Smooth muscle cell (in vitro differentiated cells): Measurements from ENCODE around the gene AGER. TPM values are rescaled to one million over a fixed set of nuclear protein-coding genes. Genes with fewer than 3 reads are reported as not detected.

Source experiments
- DNase-seq: peaks from one replicate; lab custom pipeline; 2025; ENCODE audit not compliant: unreplicated experiment; lab: John Stamatoyannopoulos, UW
- H2AFZ ChIP-seq: fragments of 200-600 bp; sonication (generic); 2 replicates; pipeline ENCODE4 v1.6.0; 2016; ENCODE audit warnings: antibody characterized with exemption, low read depth, mild to moderate bottlenecking
- H3F3A ChIP-seq: fragments of 200-600 bp; sonication (generic); 2 replicates; pipeline ENCODE4 v1.6.0; 2017; ENCODE audit warnings: antibody characterized with exemption, low read depth
- H3K27ac ChIP-seq: fragments of 200-600 bp; sonication (generic); 2 replicates; pipeline ENCODE4 v1.5.1; 2016; ENCODE audit warnings: low read depth, mild to moderate bottlenecking
- H3K27me3 ChIP-seq: fragments of 200-600 bp; sonication (generic); 2 replicates; pipeline ENCODE4 v1.6.1; 2016; ENCODE audit warnings: low read depth, mild to moderate bottlenecking
- H3K36me3 ChIP-seq: fragments of 200-600 bp; sonication (generic); 2 replicates; pipeline ENCODE4 v1.5.1; 2016; ENCODE audit warnings: low read depth
- H3K4me1 ChIP-seq: fragments of 200-600 bp; sonication (generic); 2 replicates; pipeline ENCODE4 v1.5.1; 2016; ENCODE audit warnings: low read depth
- H3K4me2 ChIP-seq: fragments of 200-600 bp; sonication (generic); 2 replicates; pipeline ENCODE4 v1.6.0; 2016; ENCODE audit warnings: mild to moderate bottlenecking
- H3K4me3 ChIP-seq: fragments of 200-600 bp; sonication (generic); 2 replicates; pipeline ENCODE4 v1.5.1; 2016; ENCODE audit warnings: mild to moderate bottlenecking
- H3K79me2 ChIP-seq: fragments of 200-600 bp; sonication (generic); 2 replicates; pipeline ENCODE4 v1.6.0; 2016; ENCODE audit warnings: low read depth, mild to moderate bottlenecking
- H3K9ac ChIP-seq: fragments of 200-600 bp; sonication (generic); 2 replicates; pipeline ENCODE4 v1.6.0; 2016; ENCODE audit warnings: low read depth
- H3K9me3 ChIP-seq: fragments of 200-600 bp; sonication (generic); replicated peaks from 2 replicates; pipeline ENCODE4 v1.5.1; 2016; ENCODE audit warnings: low read depth
- H4K20me1 ChIP-seq: fragments of 200-600 bp; sonication (generic); 2 replicates; pipeline ENCODE4 v1.6.0; 2016; ENCODE audit warnings: low read depth
- CTCF ChIP-seq: fragments of 200-600 bp; sonication (generic); IDR thresholded peaks from 2 replicates; pipeline ENCODE4 v1.5.1; 2017; ENCODE audit warnings: borderline replicate concordance, mild to moderate bottlenecking, antibody characterized with exemption; ENCODE audit not compliant: insufficient read depth, poor library complexity, severe bottlenecking
- WGBS: methylation state at CpG from one replicate; pipeline ENCODE4 v1.1.7; 2016; ENCODE audit warnings: low lambda C conversion rate; 5-methylcytosine and 5-hydroxymethylcytosine counted together
- polyA plus RNA-seq: library from polyadenylated mRNA; unstranded; fragments of >200 nt; fragmentation: Nextera tagmentation; extraction: Ambion mirVana; gene quantifications from 2 replicates; pipeline ENCODE4 v1.2.1, GENCODE V29; 2016
- total RNA-seq: library from RNA; depleted of rRNA; stranded (reverse); fragments of >200 nt; gene quantifications from 2 replicates; pipeline ENCODE4 v1.2.3, GENCODE V29; 2014

AGER gene
- total RNA-seq (0.81 and 2.6 TPM in 2 replicates), polyA plus RNA-seq (2.5 and 6.4 TPM in 2 replicates)

GRCh38 chr6:32184084-32184640 is at the start of gene AGER:
TSS of gene AGER (minus strand) at chr6:32184253. CDS start at chr6:32184222, 31 bp downstream.
- Histone ChIP-seq H3K9me3 (no peaks in the 10 kb centered on the region), H3K4me2 (no peak within 1 kb of the TSS), H3K27ac (peak within 1 kb of the TSS; percentile 82), H3K4me3 (no peak within 1 kb of the TSS), H3K27me3 (no peaks in the 10 kb centered on the region), H3K36me3 (no peaks in the 10 kb centered on the region), H3F3A (peaks cover 19% of the 10 kb centered on the region), H2AFZ (no peak within 1 kb of the TSS), H3K4me1 (peaks cover 14% of the 10 kb centered on the region), H3K79me2 (peaks cover 15% of the 10 kb centered on the region), H3K9ac (no peak within 1 kb of the TSS), H4K20me1 (no peaks in the 10 kb centered on the region)
- no peak for TF ChIP-seq CTCF
- no peak for DNase-seq
- 87% methylated on average over 6 of the region's 6 CpGs for WGBS

GRCh38 chr6:32226434-32226833 is 42.4 kb upstream of the AGER start:
- no peak overlapping the region for H3K27ac ChIP-seq
- H3F3A ChIP-seq, result no peaks in the 10 kb centered on the region
- H3K27me3 ChIP-seq, result peaks cover under 1% of the 10 kb centered on the region
- TF ChIP-seq CTCF, result no peak
- no peak overlapping the region for H2AFZ ChIP-seq
- no peak overlapping the region for H3K4me3 ChIP-seq
- H3K9ac ChIP-seq, result no peak overlapping the region
- WGBS, result 92% methylated on average over 7 of the region's 7 CpGs
- H4K20me1 ChIP-seq, result no peaks in the 10 kb centered on the region
- no peak for DNase-seq
- H3K9me3 ChIP-seq, result no peaks in the 10 kb centered on the region
- no peaks in the 10 kb centered on the region for H3K4me1 ChIP-seq
- H3K79me2 ChIP-seq, result no peaks in the 10 kb centered on the region
- no peak overlapping the region for H3K4me2 ChIP-seq
- no peaks in the 10 kb centered on the region for H3K36me3 ChIP-seq

- Histone ChIP-seq H3F3A (no peaks in the 10 kb centered on the region), H3K79me2 (no peaks in the 10 kb centered on the region), H3K4me2 (no peak overlapping the region), H4K20me1 (no peaks in the 10 kb centered on the region), H3K9ac (no peak overlapping the region), H3K4me3 (no peak overlapping the region), H3K27ac (no peak overlapping the region), H3K4me1 (no peaks in the 10 kb centered on the region), H3K27me3 (peaks cover 3% of the 10 kb centered on the region), H3K36me3 (no peaks in the 10 kb centered on the region), H3K9me3 (no peaks in the 10 kb centered on the region), H2AFZ (no peak overlapping the region)
- 91% methylated on average over 2 of the region's 2 CpGs for WGBS
- DNase-seq, result no peak
- no peak for TF ChIP-seq CTCF
These were observed 40.6 kb upstream of the AGER start for GRCh38 chr6:32224696-32225095.
